ENCODE results near the gene KIF6. TPM values are rescaled to one million over a fixed set of nuclear protein-coding genes. Genes with fewer than 3 reads are reported as not detected.

The KIF6 gene
- total and polyA plus RNA-seq, 2 donors (not counting 1 experiment from before 2014, with no cell fraction given), result not detected

GRCh38 chr6:39572661-39573340, 152.4 kb downstream of the KIF6 start:
- Histone ChIP-seq H3K4me2 (replicated peaks; ENCODE audit: low read depth, low read length, poor library complexity, severe bottlenecking) (no peak overlapping the region), H3K4me3 (ENCODE audit: control extremely low read depth in 1 of 5, extremely low read depth in 1 of 5, insufficient read depth in 1 of 5, low read depth in 2 of 5, low read length in 4 of 5) (no peak overlapping the region), H2AFZ (ENCODE audit: insufficient read depth, low read depth, low read length, poor library complexity, severe bottlenecking) (no peak overlapping the region), H3K9me3 (ENCODE audit: control extremely low read depth in 1 of 3, control insufficient read depth in 2 of 3, insufficient read depth in 1 of 3, low read length in 2 of 3) (peaks cover 0 to 2% (median 0%) of the 10 kb centered on the region in 3 donors), H3K36me3 (replicated peaks in 1 of 2; ENCODE audit: control extremely low read depth in 1 of 2, control insufficient read depth in 1 of 2, extremely low read depth in 1 of 2, insufficient read depth in 2 of 2, low read length in 1 of 2) (no peaks in the 10 kb centered on the region), H3K79me2 (ENCODE audit: control insufficient read depth, insufficient read depth, low read length) (no peaks in the 10 kb centered on the region), H4K20me1 (ENCODE audit: control insufficient read depth, insufficient read depth, low read length, poor library complexity, severe bottlenecking) (no peaks in the 10 kb centered on the region), H3K27ac (ENCODE audit: low read length in 2 of 2) (no peak overlapping the region), H3K9ac (ENCODE audit: low read length) (no peak overlapping the region), H3K27me3 (replicated peaks in 1 of 4; ENCODE audit: control extremely low read depth in 1 of 4, control insufficient read depth in 3 of 4, insufficient read depth in 4 of 4, low read length in 3 of 4) (peaks cover 0 to 2% (median 0%) of the 10 kb centered on the region in 4 experiments), H3K4me1 (ENCODE audit: control insufficient read depth in 2 of 2, insufficient read depth in 2 of 2, low read length in 2 of 2) (no peaks in the 10 kb centered on the region)
- CTCF ChIA-PET, result no interaction called here
- intact Hi-C loops (cut with micrococcal nuclease), result no loop called here
- DNase-seq, result no peak
- Mint-ChIP-seq H3K4me3 (no peak overlapping the region), H3K27me3 (peaks cover 20% of the 10 kb centered on the region), H3K27ac (no peak overlapping the region), H3K4me1 (no peaks in the 10 kb centered on the region), H3K9me3 (ENCODE audit: insufficient read depth) (peaks cover 2% of the 10 kb centered on the region)
- TF ChIP-seq EZH2 (IDR thresholded peaks at IDR 0.05; ENCODE audit: borderline replicate concordance, insufficient read depth, low read depth, low read length, poor library complexity, severe bottlenecking), result no peak
- TF ChIP-seq, protein P1, sequence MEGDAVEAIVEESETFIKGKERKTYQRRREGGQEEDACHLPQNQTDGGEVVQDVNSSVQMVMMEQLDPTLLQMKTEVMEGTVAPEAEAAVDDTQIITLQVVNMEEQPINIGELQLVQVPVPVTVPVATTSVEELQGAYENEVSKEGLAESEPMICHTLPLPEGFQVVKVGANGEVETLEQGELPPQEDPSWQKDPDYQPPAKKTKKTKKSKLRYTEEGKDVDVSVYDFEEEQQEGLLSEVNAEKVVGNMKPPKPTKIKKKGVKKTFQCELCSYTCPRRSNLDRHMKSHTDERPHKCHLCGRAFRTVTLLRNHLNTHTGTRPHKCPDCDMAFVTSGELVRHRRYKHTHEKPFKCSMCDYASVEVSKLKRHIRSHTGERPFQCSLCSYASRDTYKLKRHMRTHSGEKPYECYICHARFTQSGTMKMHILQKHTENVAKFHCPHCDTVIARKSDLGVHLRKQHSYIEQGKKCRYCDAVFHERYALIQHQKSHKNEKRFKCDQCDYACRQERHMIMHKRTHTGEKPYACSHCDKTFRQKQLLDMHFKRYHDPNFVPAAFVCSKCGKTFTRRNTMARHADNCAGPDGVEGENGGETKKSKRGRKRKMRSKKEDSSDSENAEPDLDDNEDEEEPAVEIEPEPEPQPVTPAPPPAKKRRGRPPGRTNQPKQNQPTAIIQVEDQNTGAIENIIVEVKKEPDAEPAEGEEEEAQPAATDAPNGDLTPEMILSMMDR (IDR thresholded peaks at IDR 0.05), result no peak
- POLR2A ChIA-PET, result no interaction called here
- no CpG with 5 or more reads among the region's 3 CpGs for WGBS (ENCODE audit: insufficient coverage)
- ATAC-seq (ENCODE audit: low read depth), result no peak

GRCh38 chr6:39568896-39569295, 156.3 kb downstream of the KIF6 start:
- ChIA-PET CTCF (no interaction called here), POLR2A (no interaction called here)
- Mint-ChIP-seq H3K4me1 (no peaks in the 10 kb centered on the region), H3K27ac (no peak overlapping the region), H3K4me3 (no peak overlapping the region), H3K9me3 (ENCODE audit: insufficient read depth) (peaks cover 2% of the 10 kb centered on the region), H3K27me3 (peaks cover 7% of the 10 kb centered on the region)
- Histone ChIP-seq H3K79me2 (ENCODE audit: control insufficient read depth, insufficient read depth, low read length) (no peaks in the 10 kb centered on the region), H3K9ac (ENCODE audit: low read length) (no peak overlapping the region), H3K4me2 (replicated peaks; ENCODE audit: low read depth, low read length, poor library complexity, severe bottlenecking) (no peak overlapping the region), H3K27ac (ENCODE audit: low read length in 2 of 2) (no peak overlapping the region), H3K4me1 (ENCODE audit: control insufficient read depth in 2 of 2, insufficient read depth in 2 of 2, low read length in 2 of 2) (no peaks in the 10 kb centered on the region), H3K9me3 (ENCODE audit: control extremely low read depth in 1 of 3, control insufficient read depth in 2 of 3, insufficient read depth in 1 of 3, low read length in 2 of 3) (no peaks in the 10 kb centered on the region), H3K4me3 (ENCODE audit: control extremely low read depth in 1 of 5, extremely low read depth in 1 of 5, insufficient read depth in 1 of 5, low read depth in 2 of 5, low read length in 4 of 5) (no peak overlapping the region), H3K36me3 (replicated peaks in 1 of 2; ENCODE audit: control extremely low read depth in 1 of 2, control insufficient read depth in 1 of 2, extremely low read depth in 1 of 2, insufficient read depth in 2 of 2, low read length in 1 of 2) (no peaks in the 10 kb centered on the region), H2AFZ (ENCODE audit: insufficient read depth, low read depth, low read length, poor library complexity, severe bottlenecking) (no peak overlapping the region), H4K20me1 (ENCODE audit: control insufficient read depth, insufficient read depth, low read length, poor library complexity, severe bottlenecking) (no peaks in the 10 kb centered on the region), H3K27me3 (replicated peaks in 1 of 4; ENCODE audit: control extremely low read depth in 1 of 4, control insufficient read depth in 3 of 4, insufficient read depth in 4 of 4, low read length in 3 of 4) (no peaks in the 10 kb centered on the region)
- TF ChIP-seq, protein P1 (IDR thresholded peaks at IDR 0.05), result no peak
- TF ChIP-seq EZH2 (IDR thresholded peaks at IDR 0.05; ENCODE audit: borderline replicate concordance, insufficient read depth, low read depth, low read length, poor library complexity, severe bottlenecking), result no peak
- intact Hi-C loops (cut with micrococcal nuclease), result no loop called here
- no peak for ATAC-seq (ENCODE audit: low read depth)
- WGBS (ENCODE audit: insufficient coverage), result no CpG with 5 or more reads among the region's 1 CpG
- DNase-seq, result no peak

Measured in B cell (primary cell).